CD4-positive, alpha-beta T cell treated with Interleukin-21 for 1 hour (primary cell): ENCODE measurements around the gene KLRC4.
"Not testable (repeated sequence)": the region's sequence is repeated elsewhere in the genome, so short reads cannot be mapped to it uniquely, and the experiment has no call there.

Source experiments
- DNase-seq: peaks from one replicate; pipeline ENCODE4 v3.0.0-alpha.2; 2020

Gene KLRC4

GRCh38 chr12:10396176-10396575, 13.4 kb downstream of the KLRC4 start:
- DNase-seq, result not testable (repeated sequence)

GRCh38 chr12:10395390-10395998, 14.1 kb downstream of the KLRC4 start:
- DNase-seq, result peak; percentile 76

GRCh38 chr12:10394531-10395152, 14.9 kb downstream of the KLRC4 start:
- peak; percentile 73 for DNase-seq

GRCh38 chr12:10393291-10393690, 16.3 kb downstream of the KLRC4 start:
- no peak for DNase-seq

GRCh38 chr12:10392394-10392930, 17.1 kb downstream of the KLRC4 start:
- DNase-seq, result peak; percentile 67

GRCh38 chr12:10390991-10391390, 18.6 kb downstream of the KLRC4 start:
- not testable (repeated sequence) for DNase-seq

GRCh38 chr12:10389904-10390303, 19.7 kb downstream of the KLRC4 start, which contains the start of gene KLRK1:
Gene KLRK1, minus strand, starts transcription at chr12:10390041. Its CDS starts 1,231 bp downstream, at chr12:10388810.
- DNase-seq, result peak; percentile 40

GRCh38 chr12:10388624-10389413, 20.7 kb downstream of the KLRC4 start:
- no peak for DNase-seq

- DNase-seq, result not testable (repeated sequence)
These were observed 22.1 kb downstream of the KLRC4 start for GRCh38 chr12:10387498-10387897.

GRCh38 chr12:10386857-10387256, 22.7 kb downstream of the KLRC4 start:
- no peak for DNase-seq

- no peak for DNase-seq
These were observed 24.4 kb downstream of the KLRC4 start for GRCh38 chr12:10385166-10385613.

GRCh38 chr12:10384191-10384590, 25.4 kb downstream of the KLRC4 start:
- DNase-seq, result no peak

GRCh38 chr12:10381928-10382628, 27.5 kb downstream of the KLRC4 start:
- no peak for DNase-seq

- DNase-seq, result not testable (repeated sequence)
These were observed 30.8 kb downstream of the KLRC4 start for GRCh38 chr12:10378737-10379136.

GRCh38 chr12:10374624-10375018, 34.9 kb downstream of the KLRC4 start:
- DNase-seq, result no peak

- DNase-seq, result peak; percentile 40
These were observed 37.0 kb downstream of the KLRC4 start for GRCh38 chr12:10372559-10372958.

- DNase-seq, result not testable (repeated sequence)
These were observed 37.5 kb downstream of the KLRC4 start for GRCh38 chr12:10371893-10372535.

- DNase-seq, result peak; percentile 38
These were observed 39.8 kb downstream of the KLRC4 start for GRCh38 chr12:10369557-10370415.

GRCh38 chr12:10368206-10369171, 41.1 kb downstream of the KLRC4 start:
- no peak for DNase-seq

- not testable (repeated sequence) for DNase-seq
These were observed 41.8 kb downstream of the KLRC4 start for GRCh38 chr12:10367714-10368113.
